GM12878 (cell line): Measurements from ENCODE around the gene RPS10. TPM values are rescaled to one million over a fixed set of nuclear protein-coding genes. Genes with fewer than 3 reads are reported as not detected.

Experiments used
- BACH1 ChIP-seq: fragments of 450-650 bp; IDR thresholded peaks from 2 replicates; pipeline ENCODE4 v1.6.1; 2017; ENCODE audit warnings: mild to moderate bottlenecking, borderline replicate concordance
- FOXM1 ChIP-seq: IDR thresholded peaks from 2 replicates; pipeline ENCODE4 v1.6.1; 2012; ENCODE audit warnings: low read depth, mild to moderate bottlenecking, inconsistent platforms, low read length, moderate library complexity
- KLF5 ChIP-seq: fragments of 450-650 bp; IDR thresholded peaks from 2 replicates; pipeline ENCODE4 v1.6.1; 2014; ENCODE audit warnings: mild to moderate bottlenecking; ENCODE audit not compliant: partially characterized antibody
- PML ChIP-seq: IDR thresholded peaks from 2 replicates; pipeline ENCODE4 v1.6.1; 2012; ENCODE audit warnings: low read length, inconsistent platforms
- RBBP5 ChIP-seq: fragments of 200-600 bp; sonication (generic); conservative IDR thresholded peaks from 2 replicates; pipeline ENCODE4 v1.6.1; 2016
- SIN3A ChIP-seq: IDR thresholded peaks from 2 replicates; pipeline ENCODE4 v1.6.1; 2012; ENCODE audit warnings: low read depth, low read length, improper control_type of control experiment
- SIX5 ChIP-seq: IDR thresholded peaks from 2 replicates; pipeline ENCODE4 v1.6.1; 2011; ENCODE audit warnings: mild to moderate bottlenecking, low read depth, low read length, moderate library complexity; ENCODE audit not compliant: severe bottlenecking
- SMC3 ChIP-seq: IDR thresholded peaks from 2 replicates; pipeline ENCODE4 v1.6.1; 2011; ENCODE audit warnings: low read length, improper control_type of control experiment, borderline replicate concordance
- SREBF1 ChIP-seq: IDR thresholded peaks from 2 replicates; pipeline ENCODE4 v1.6.1; 2012; ENCODE audit warnings: mild to moderate bottlenecking, low read length
- TCF12 ChIP-seq: IDR thresholded peaks from 2 replicates; pipeline ENCODE4 v1.6.1; 2011; ENCODE audit warnings: low read depth, mild to moderate bottlenecking, low read length
- TCF3 ChIP-seq: IDR thresholded peaks from 2 replicates; pipeline ENCODE4 v1.6.1; 2012; ENCODE audit warnings: low read depth, mild to moderate bottlenecking, low read length, borderline replicate concordance; ENCODE audit not compliant: insufficient read depth
- TCF7 ChIP-seq: IDR thresholded peaks from 2 replicates; pipeline ENCODE4 v1.6.1; 2014; ENCODE audit warnings: antibody characterized with exemption, borderline replicate concordance
- ZNF274 ChIP-seq: IDR thresholded peaks from one replicate; pipeline ENCODE4 v1.8.0; 2011; ENCODE audit not compliant: insufficient read length, insufficient read depth
- ZNF622 ChIP-seq: fragments of 450-650 bp; IDR thresholded peaks from 2 replicates; pipeline ENCODE4 v1.6.1; 2017; ENCODE audit warnings: mild to moderate bottlenecking, inconsistent platforms
- ZSCAN29 ChIP-seq: fragments of 450-650 bp; IDR thresholded peaks from 2 replicates; pipeline ENCODE4 v1.6.1; 2017; ENCODE audit warnings: mild to moderate bottlenecking, moderate library complexity
- polyA plus RNA-seq, 11 experiments: library from polyadenylated mRNA; depleted of rRNA in 4 of 11; unstranded in 6 of 11; stranded (reverse) in 5 of 11; fragments of >200 nt; fragmentation: Nextera tagmentation in 4 of 11; fragmentation: Illumina TruSeq in 1 of 11; extraction: Ambion mirVana in 4 of 11; extraction: Trizol in 1 of 11; gene quantifications; 1 replicate in 1 of 11; 2 replicates in 10 of 11; pipeline versions ENCODE4 v1.2.1 to v1.2.3, GENCODE V29; 2011 to 2016; ENCODE audit warnings: inconsistent platforms in 2 of 11, missing spikeins in 2 of 11, low read depth in 1 of 11
- total RNA-seq, 4 experiments: library from RNA; depleted of rRNA in 3 of 4; stranded (reverse); fragments of >200 nt in 3 of 4; fragmentation: Illumina TruSeq in 1 of 4; extraction: Trizol in 1 of 4; gene quantifications; 2 replicates each; pipeline versions ENCODE4 v1.2.1 to v1.2.3, GENCODE V29; 2013 to 2021
- TF ChIP-seq, protein P1 (sequence below): fragments of 450-650 bp; conservative IDR thresholded peaks from 2 replicates; pipeline ENCODE4 v1.6.1; 2017; ENCODE audit warnings: mild to moderate bottlenecking, moderate library complexity
- TF ChIP-seq, protein P2 (sequence below): fragments of 450-650 bp; IDR thresholded peaks from 2 replicates; pipeline ENCODE4 v1.6.1; 2017; ENCODE audit warnings: mild to moderate bottlenecking, moderate library complexity
- TF ChIP-seq, protein P3 (sequence below): IDR thresholded peaks from 2 replicates; pipeline ENCODE4 v1.6.1; 2012; ENCODE audit warnings: low read depth, low read length, improper control_type of control experiment
- TF ChIP-seq, protein P4 (sequence below): fragments of 450-650 bp; formaldehyde crosslinking; IDR thresholded peaks from 2 replicates; pipeline ENCODE4 v1.5.0; 2022; ENCODE audit warnings: mild to moderate bottlenecking, missing genetic modification characterization

The RPS10 gene
- total and polyA plus RNA-seq, 10 of the 15 experiments (the other 5 are each of a cell fraction or from before 2014, with no cell fraction given), result 1,546 to 3,970 (median 2,813) TPM

DNA sequence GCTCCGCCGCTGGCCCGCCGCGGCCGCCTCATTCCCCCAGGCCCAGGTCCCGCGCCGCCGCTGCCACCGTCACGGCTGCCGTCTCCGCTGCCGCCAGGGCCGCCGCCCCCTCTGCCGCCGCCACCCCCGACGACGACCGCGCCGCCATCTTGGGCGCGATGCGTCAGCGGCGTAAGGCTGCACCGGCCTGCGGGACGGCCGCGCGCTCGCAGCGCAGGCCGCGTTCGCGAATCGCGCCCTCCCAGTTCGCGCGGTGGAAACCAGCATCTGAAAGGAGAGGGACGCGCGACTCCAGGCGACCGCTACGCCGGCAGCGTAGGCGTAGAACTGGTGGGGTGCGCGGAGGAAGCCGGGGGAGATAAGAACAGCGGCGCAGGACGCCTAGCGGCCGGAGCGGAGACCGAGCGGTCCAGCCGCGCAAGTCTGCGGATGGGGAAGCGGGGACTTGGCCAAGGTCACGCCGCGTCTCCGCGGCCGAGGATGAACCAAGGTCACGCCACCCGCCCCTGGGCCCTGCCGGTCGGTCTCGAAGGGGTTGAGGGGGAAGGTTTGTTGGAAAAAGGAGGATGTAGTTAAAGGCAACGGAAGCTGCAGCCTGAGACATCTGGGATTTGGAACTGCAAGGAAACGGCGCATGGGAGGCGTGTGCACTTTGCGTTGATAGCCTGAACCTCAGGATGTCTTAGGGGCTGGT lies 33.2 kb downstream of the RPS10 start, which contains the start of gene NUDT3 (continued):
- no peak for TF ChIP-seq ZNF274
- TF ChIP-seq SIN3A, result no peak; the same call in 1 of the 2 replicates
- TF ChIP-seq ZSCAN29, result no peak; the same call in 1 of the 2 replicates
- no peak for TF ChIP-seq TCF3
- no peak for TF ChIP-seq RBBP5
- peak; percentile 27 for TF ChIP-seq KLF5
- peak; percentile 38 for TF ChIP-seq SIX5
- TF ChIP-seq, protein P1, sequence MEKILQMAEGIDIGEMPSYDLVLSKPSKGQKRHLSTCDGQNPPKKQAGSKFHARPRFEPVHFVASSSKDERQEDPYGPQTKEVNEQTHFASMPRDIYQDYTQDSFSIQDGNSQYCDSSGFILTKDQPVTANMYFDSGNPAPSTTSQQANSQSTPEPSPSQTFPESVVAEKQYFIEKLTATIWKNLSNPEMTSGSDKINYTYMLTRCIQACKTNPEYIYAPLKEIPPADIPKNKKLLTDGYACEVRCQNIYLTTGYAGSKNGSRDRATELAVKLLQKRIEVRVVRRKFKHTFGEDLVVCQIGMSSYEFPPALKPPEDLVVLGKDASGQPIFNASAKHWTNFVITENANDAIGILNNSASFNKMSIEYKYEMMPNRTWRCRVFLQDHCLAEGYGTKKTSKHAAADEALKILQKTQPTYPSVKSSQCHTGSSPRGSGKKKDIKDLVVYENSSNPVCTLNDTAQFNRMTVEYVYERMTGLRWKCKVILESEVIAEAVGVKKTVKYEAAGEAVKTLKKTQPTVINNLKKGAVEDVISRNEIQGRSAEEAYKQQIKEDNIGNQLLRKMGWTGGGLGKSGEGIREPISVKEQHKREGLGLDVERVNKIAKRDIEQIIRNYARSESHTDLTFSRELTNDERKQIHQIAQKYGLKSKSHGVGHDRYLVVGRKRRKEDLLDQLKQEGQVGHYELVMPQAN, result no peak; the same call in 1 of the 2 replicates
- TF ChIP-seq, protein P2, sequence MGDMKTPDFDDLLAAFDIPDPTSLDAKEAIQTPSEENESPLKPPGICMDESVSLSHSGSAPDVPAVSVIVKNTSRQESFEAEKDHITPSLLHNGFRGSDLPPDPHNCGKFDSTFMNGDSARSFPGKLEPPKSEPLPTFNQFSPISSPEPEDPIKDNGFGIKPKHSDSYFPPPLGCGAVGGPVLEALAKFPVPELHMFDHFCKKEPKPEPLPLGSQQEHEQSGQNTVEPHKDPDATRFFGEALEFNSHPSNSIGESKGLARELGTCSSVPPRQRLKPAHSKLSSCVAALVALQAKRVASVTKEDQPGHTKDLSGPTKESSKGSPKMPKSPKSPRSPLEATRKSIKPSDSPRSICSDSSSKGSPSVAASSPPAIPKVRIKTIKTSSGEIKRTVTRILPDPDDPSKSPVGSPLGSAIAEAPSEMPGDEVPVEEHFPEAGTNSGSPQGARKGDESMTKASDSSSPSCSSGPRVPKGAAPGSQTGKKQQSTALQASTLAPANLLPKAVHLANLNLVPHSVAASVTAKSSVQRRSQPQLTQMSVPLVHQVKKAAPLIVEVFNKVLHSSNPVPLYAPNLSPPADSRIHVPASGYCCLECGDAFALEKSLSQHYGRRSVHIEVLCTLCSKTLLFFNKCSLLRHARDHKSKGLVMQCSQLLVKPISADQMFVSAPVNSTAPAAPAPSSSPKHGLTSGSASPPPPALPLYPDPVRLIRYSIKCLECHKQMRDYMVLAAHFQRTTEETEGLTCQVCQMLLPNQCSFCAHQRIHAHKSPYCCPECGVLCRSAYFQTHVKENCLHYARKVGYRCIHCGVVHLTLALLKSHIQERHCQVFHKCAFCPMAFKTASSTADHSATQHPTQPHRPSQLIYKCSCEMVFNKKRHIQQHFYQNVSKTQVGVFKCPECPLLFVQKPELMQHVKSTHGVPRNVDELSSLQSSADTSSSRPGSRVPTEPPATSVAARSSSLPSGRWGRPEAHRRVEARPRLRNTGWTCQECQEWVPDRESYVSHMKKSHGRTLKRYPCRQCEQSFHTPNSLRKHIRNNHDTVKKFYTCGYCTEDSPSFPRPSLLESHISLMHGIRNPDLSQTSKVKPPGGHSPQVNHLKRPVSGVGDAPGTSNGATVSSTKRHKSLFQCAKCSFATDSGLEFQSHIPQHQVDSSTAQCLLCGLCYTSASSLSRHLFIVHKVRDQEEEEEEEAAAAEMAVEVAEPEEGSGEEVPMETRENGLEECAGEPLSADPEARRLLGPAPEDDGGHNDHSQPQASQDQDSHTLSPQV, result 0 out of 2 replicates have a peak, but pooled peaks have one; percentile 50
- peak; percentile 29 for TF ChIP-seq BACH1
- TF ChIP-seq, protein P3, sequence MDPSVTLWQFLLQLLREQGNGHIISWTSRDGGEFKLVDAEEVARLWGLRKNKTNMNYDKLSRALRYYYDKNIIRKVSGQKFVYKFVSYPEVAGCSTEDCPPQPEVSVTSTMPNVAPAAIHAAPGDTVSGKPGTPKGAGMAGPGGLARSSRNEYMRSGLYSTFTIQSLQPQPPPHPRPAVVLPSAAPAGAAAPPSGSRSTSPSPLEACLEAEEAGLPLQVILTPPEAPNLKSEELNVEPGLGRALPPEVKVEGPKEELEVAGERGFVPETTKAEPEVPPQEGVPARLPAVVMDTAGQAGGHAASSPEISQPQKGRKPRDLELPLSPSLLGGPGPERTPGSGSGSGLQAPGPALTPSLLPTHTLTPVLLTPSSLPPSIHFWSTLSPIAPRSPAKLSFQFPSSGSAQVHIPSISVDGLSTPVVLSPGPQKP, result no peak
- no peak for TF ChIP-seq FOXM1
- TF ChIP-seq PML, result no peak
- no peak for TF ChIP-seq ZNF622
- TF ChIP-seq SREBF1, result no peak
- TF ChIP-seq, protein P4, sequence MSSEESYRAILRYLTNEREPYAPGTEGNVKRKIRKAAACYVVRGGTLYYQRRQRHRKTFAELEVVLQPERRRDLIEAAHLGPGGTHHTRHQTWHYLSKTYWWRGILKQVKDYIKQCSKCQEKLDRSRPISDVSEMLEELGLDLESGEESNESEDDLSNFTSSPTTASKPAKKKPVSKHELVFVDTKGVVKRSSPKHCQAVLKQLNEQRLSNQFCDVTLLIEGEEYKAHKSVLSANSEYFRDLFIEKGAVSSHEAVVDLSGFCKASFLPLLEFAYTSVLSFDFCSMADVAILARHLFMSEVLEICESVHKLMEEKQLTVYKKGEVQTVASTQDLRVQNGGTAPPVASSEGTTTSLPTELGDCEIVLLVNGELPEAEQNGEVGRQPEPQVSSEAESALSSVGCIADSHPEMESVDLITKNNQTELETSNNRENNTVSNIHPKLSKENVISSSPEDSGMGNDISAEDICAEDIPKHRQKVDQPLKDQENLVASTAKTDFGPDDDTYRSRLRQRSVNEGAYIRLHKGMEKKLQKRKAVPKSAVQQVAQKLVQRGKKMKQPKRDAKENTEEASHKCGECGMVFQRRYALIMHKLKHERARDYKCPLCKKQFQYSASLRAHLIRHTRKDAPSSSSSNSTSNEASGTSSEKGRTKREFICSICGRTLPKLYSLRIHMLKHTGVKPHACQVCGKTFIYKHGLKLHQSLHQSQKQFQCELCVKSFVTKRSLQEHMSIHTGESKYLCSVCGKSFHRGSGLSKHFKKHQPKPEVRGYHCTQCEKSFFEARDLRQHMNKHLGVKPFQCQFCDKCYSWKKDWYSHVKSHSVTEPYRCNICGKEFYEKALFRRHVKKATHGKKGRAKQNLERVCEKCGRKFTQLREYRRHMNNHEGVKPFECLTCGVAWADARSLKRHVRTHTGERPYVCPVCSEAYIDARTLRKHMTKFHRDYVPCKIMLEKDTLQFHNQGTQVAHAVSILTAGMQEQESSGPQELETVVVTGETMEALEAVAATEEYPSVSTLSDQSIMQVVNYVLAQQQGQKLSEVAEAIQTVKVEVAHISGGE (CRISPR knock-in tag), result no peak
- no peak for TF ChIP-seq TCF7
- no peak for TF ChIP-seq TCF12
- TF ChIP-seq SMC3, result peak; percentile 66
